HepG2 (cell line): ENCODE measurements around the gene ZMYND8. TPM values are rescaled to one million over a fixed set of nuclear protein-coding genes. Genes with fewer than 3 reads are reported as not detected.

Experiments used
- ARHGAP35 ChIP-seq: sonication (generic); formaldehyde crosslinking; IDR thresholded peaks from 2 replicates; pipeline ENCODE4 v1.9.0; 2022; ENCODE audit warnings: mild to moderate bottlenecking, inconsistent platforms, moderate library complexity, missing genetic modification reagents, borderline replicate concordance
- BCL3 ChIP-seq: sonication (generic); formaldehyde crosslinking; IDR thresholded peaks from 2 replicates; pipeline ENCODE4 v1.5.1; 2020; ENCODE audit warnings: mild to moderate bottlenecking, missing genetic modification reagents, moderate library complexity
- CBX1 ChIP-seq: IDR thresholded peaks from one replicate; pipeline ENCODE4 v1.6.1; 2016; ENCODE audit warnings: antibody characterized with exemption, low read depth
- EEA1 ChIP-seq: sonication (generic); formaldehyde crosslinking; IDR thresholded peaks from 2 replicates; pipeline ENCODE4 v1.5.1; 2020; ENCODE audit warnings: mild to moderate bottlenecking, missing genetic modification reagents, borderline replicate concordance
- GABPA ChIP-seq, 2 experiments: IDR thresholded peaks; 2 replicates each; pipeline ENCODE4 v1.6.1; 2011 to 2016; ENCODE audit warnings: low read depth in 2 of 2, low read length in 1 of 2, missing biosample characterization in 1 of 2, missing genetic modification characterization in 1 of 2
- GABPB1 ChIP-seq: IDR thresholded peaks from 2 replicates; pipeline ENCODE4 v1.6.1; 2016; ENCODE audit warnings: mild to moderate bottlenecking, missing genetic modification reagents, moderate library complexity, missing compliant biosample characterization
- HNRNPUL1 ChIP-seq: fragments of 200-400 bp; formaldehyde crosslinking; IDR thresholded peaks from 2 replicates; pipeline ENCODE4 v1.6.1; 2017; ENCODE audit warnings: low read depth, mild to moderate bottlenecking, low read length, moderate library complexity
- MIXL1 ChIP-seq: IDR thresholded peaks from 2 replicates; pipeline ENCODE4 v1.6.1; 2016
- MZF1 ChIP-seq: sonication (generic); formaldehyde crosslinking; IDR thresholded peaks from 2 replicates; pipeline ENCODE4 v1.8.1; 2023; ENCODE audit warnings: mild to moderate bottlenecking, missing genetic modification reagents, borderline replicate concordance
- PRDM4 ChIP-seq: sonication (generic); formaldehyde crosslinking; IDR thresholded peaks from 2 replicates; pipeline ENCODE4 v1.9.0; 2021; ENCODE audit warnings: missing genetic modification reagents, borderline replicate concordance
- REL ChIP-seq: sonication (generic); formaldehyde crosslinking; conservative IDR thresholded peaks from 2 replicates; pipeline ENCODE4 v1.8.0; 2022; ENCODE audit warnings: mild to moderate bottlenecking, missing genetic modification reagents, moderate library complexity
- RFX3 ChIP-seq: IDR thresholded peaks from 2 replicates; pipeline ENCODE4 v1.6.1; 2016; ENCODE audit warnings: missing biosample characterization, missing genetic modification reagents
- SKI ChIP-seq: fragments of 450-650 bp; IDR thresholded peaks from one replicate; pipeline ENCODE4 v1.6.1; 2018; ENCODE audit warnings: mild to moderate bottlenecking; ENCODE audit not compliant: partially characterized antibody
- ZFX ChIP-seq: sonication (generic); formaldehyde crosslinking; IDR thresholded peaks from 2 replicates; pipeline ENCODE4 v1.4.0; 2020; ENCODE audit warnings: mild to moderate bottlenecking, low read depth, missing genetic modification reagents, moderate library complexity
- ZNF30 ChIP-seq: sonication (generic); formaldehyde crosslinking; IDR thresholded peaks from 2 replicates; pipeline ENCODE4 v1.5.0; 2020; ENCODE audit warnings: mild to moderate bottlenecking, missing genetic modification reagents
- ZNF563 ChIP-seq: sonication (generic); formaldehyde crosslinking; IDR thresholded peaks from 2 replicates; pipeline ENCODE4 v1.8.0; 2022; ENCODE audit warnings: mild to moderate bottlenecking, moderate library complexity, missing genetic modification reagents
- ZNF773 ChIP-seq: sonication (generic); formaldehyde crosslinking; IDR thresholded peaks from 2 replicates; pipeline ENCODE4 v1.4.0; 2020; ENCODE audit warnings: missing genetic modification reagents, borderline replicate concordance
- ZSCAN21 ChIP-seq: sonication (generic); formaldehyde crosslinking; IDR thresholded peaks from 2 replicates; pipeline ENCODE4 v1.8.0; 2022; ENCODE audit warnings: mild to moderate bottlenecking, missing genetic modification reagents, moderate library complexity, borderline replicate concordance
- ZSCAN22 ChIP-seq: sonication (generic); formaldehyde crosslinking; IDR thresholded peaks from 2 replicates; pipeline ENCODE4 v1.4.0; 2020; ENCODE audit warnings: mild to moderate bottlenecking, missing genetic modification reagents
- ZUFSP ChIP-seq: sonication (generic); formaldehyde crosslinking; IDR thresholded peaks from 2 replicates; pipeline ENCODE4 v1.9.0; 2021; ENCODE audit warnings: missing genetic modification reagents, mild to moderate bottlenecking, borderline replicate concordance
- polyA plus RNA-seq, 8 experiments: library from polyadenylated mRNA; depleted of rRNA in 3 of 8; stranded (reverse) in 7 of 8; unstranded in 1 of 8; fragments of >200 nt; fragmentation: Illumina TruSeq in 4 of 8; extraction: Trizol in 4 of 8; gene quantifications; 2 replicates each; pipeline versions ENCODE4 v1.2.1 to v1.2.3, GENCODE V29; 2011 to 2016; ENCODE audit warnings: low read depth in 4 of 8, missing spikeins in 1 of 8, mixed read lengths in 1 of 8; ENCODE audit not compliant: insufficient read depth in 1 of 8
- total RNA-seq, 5 experiments: library from RNA; depleted of rRNA; stranded (reverse); fragments of >200 nt; fragmentation: Illumina TruSeq; extraction: Trizol; gene quantifications; 2 replicates each; pipeline ENCODE4 v1.2.3, GENCODE V29; 2016; ENCODE audit warnings: low read depth in 1 of 5

Gene ZMYND8
- total and polyA plus RNA-seq, 2 of the 13 experiments (the other 11 are each of a cell fraction or from before 2014, with no cell fraction given), result 53.9 to 84.7 TPM

GRCh38 chr20:47233333-47234188 is 122.9 kb downstream of the ZMYND8 start (continued):
- no peak for TF ChIP-seq RFX3 (CRISPR knock-in tag)
- TF ChIP-seq MZF1, result no peak
- no peak for TF ChIP-seq CBX1
- no peak for TF ChIP-seq PRDM4 (CRISPR knock-in tag)
- peak; percentile 88; the same call in 1 of the 2 replicates for TF ChIP-seq BCL3 (CRISPR knock-in tag)
- TF ChIP-seq ZSCAN22 (CRISPR knock-in tag), result no peak
- TF ChIP-seq REL (CRISPR knock-in tag), result no peak
- no peak for TF ChIP-seq ZUFSP (CRISPR knock-in tag)
- peak; percentile 88 for TF ChIP-seq ZSCAN21
- TF ChIP-seq ZFX (CRISPR knock-in tag), result peak; percentile 71; the same call in 1 of the 2 replicates
- 0 out of 2 replicates have a peak, but pooled peaks have one; percentile 16 for TF ChIP-seq ZNF563 (CRISPR knock-in tag)
- TF ChIP-seq GABPA (IDR thresholded peaks at IDR 0.05; ENCODE audit: low read depth, low read length), result no peak
- no peak for TF ChIP-seq GABPA (CRISPR knock-in tag; IDR thresholded peaks at IDR 0.05; ENCODE audit: low read depth)
- no peak for TF ChIP-seq EEA1 (CRISPR knock-in tag)
- peak; percentile 91 for TF ChIP-seq MIXL1 (CRISPR knock-in tag)
- no peak for TF ChIP-seq ZNF30 (CRISPR knock-in tag)
- no peak for TF ChIP-seq HNRNPUL1
- TF ChIP-seq ARHGAP35 (CRISPR knock-in tag), result no peak
- TF ChIP-seq GABPB1 (CRISPR knock-in tag), result no peak; the same call in 1 of the 2 replicates
- TF ChIP-seq SKI, result peak; percentile 100
- no peak; the same call in 1 of the 2 replicates for TF ChIP-seq ZNF773
